Endothelial cell of umbilical vein (primary cell): Measurements from ENCODE around the gene SGTA. TPM values are rescaled to one million over a fixed set of nuclear protein-coding genes. Genes with fewer than 3 reads are reported as not detected.

Source experiments
- BruUV-seq: library from RNA; stranded (reverse); fragments of 400-500 nt; replicated peaks from 2 replicates; lab custom pipeline; 2021; lab: Mats Ljungman, UMichigan
- CTCF ChIA-PET: fragments of 300-600, 350-600 bp; sonication (Branson Sonifier 250); formaldehyde crosslinking; loops from one replicate; lab custom pipeline; 2021; ENCODE audit warnings: antibody characterized with exemption, inconsistent platforms; lab: Charles Lee
- POLR2A ChIA-PET: fragments of 300-600, 350-600 bp; sonication (Branson Sonifier 250); formaldehyde crosslinking; loops from one replicate; lab custom pipeline; 2021; ENCODE audit warnings: antibody characterized with exemption, inconsistent platforms; lab: Charles Lee
- DNase-seq: peaks from one replicate; pipeline ENCODE4 v3.0.0-alpha.2; 2011; ENCODE audit warnings: low read depth, low spot score
- FAIRE-seq: peaks from 2 replicates; lab custom pipeline; 2011; peaks lifted over from hg19 to GRCh38; lab: Jason Lieb, UNC
- H2AFZ ChIP-seq: 2 replicates; pipeline ENCODE4 v1.6.0; 2012; ENCODE audit warnings: low read depth, low read length, control low read depth, inconsistent platforms
- H3K27ac ChIP-seq: 2 replicates; pipeline ENCODE4 v1.5.1; 2011; ENCODE audit warnings: low read depth, mild to moderate bottlenecking, control low read depth, low read length, moderate library complexity; ENCODE audit not compliant: insufficient read depth
- H3K27me3 ChIP-seq, 2 experiments: 2 replicates each; pipeline versions ENCODE4 v1.6.0 to v1.6.1; 2011; ENCODE audit warnings: low read length in 2 of 2, mixed read lengths in 1 of 2; ENCODE audit not compliant: control insufficient read depth in 2 of 2, insufficient read depth in 2 of 2
- H3K36me3 ChIP-seq, 2 experiments: 2 replicates in 1 of 2; 3 replicates in 1 of 2; pipeline ENCODE4 v1.5.1; 2011; ENCODE audit warnings: low read length in 2 of 2, mild to moderate bottlenecking in 1 of 2, moderate library complexity in 1 of 2; ENCODE audit not compliant: control insufficient read depth in 2 of 2, insufficient read depth in 2 of 2; ENCODE audit errors: extremely low read depth in 1 of 2
- H3K4me1 ChIP-seq: 3 replicates; pipeline ENCODE4 v1.5.1; 2011; ENCODE audit warnings: mild to moderate bottlenecking, low read length; ENCODE audit not compliant: control insufficient read depth, insufficient read depth; ENCODE audit errors: extremely low read depth
- H3K4me2 ChIP-seq: 2 replicates; pipeline ENCODE4 v1.6.1; 2011; ENCODE audit warnings: low read length, control low read depth, mixed read lengths; ENCODE audit not compliant: insufficient read depth
- H3K4me3 ChIP-seq, 3 experiments: fragments of 200-600 bp in 1 of 3; sonication (generic), shearing (Covaris generic) in 1 of 3; replicated peaks in 1 of 3; 2 replicates each; pipeline ENCODE4 v1.5.1; 2011 to 2016; ENCODE audit warnings: control low read depth in 3 of 3, low read length in 3 of 3, mild to moderate bottlenecking in 2 of 3, inconsistent platforms in 1 of 3, low read depth in 1 of 3, moderate library complexity in 1 of 3; ENCODE audit not compliant: insufficient read depth in 1 of 3
- H3K79me2 ChIP-seq: 2 replicates; pipeline ENCODE4 v1.6.0; 2012; ENCODE audit warnings: low read length, inconsistent platforms; ENCODE audit not compliant: control insufficient read depth, insufficient read depth
- H3K9ac ChIP-seq: replicated peaks from 2 replicates; pipeline ENCODE3; 2011; ENCODE audit warnings: low read length, control low read depth; ENCODE audit not compliant: insufficient read depth; ENCODE audit errors: extremely low read depth
- H3K9me1 ChIP-seq: replicated peaks from 3 replicates; pipeline ENCODE4 v1.6.0; 2011; ENCODE audit warnings: mild to moderate bottlenecking, low read length; ENCODE audit not compliant: control insufficient read depth, insufficient read depth; ENCODE audit errors: extremely low read depth
- H3K9me3 ChIP-seq: replicated peaks from 2 replicates; pipeline ENCODE4 v1.5.1; 2012; ENCODE audit warnings: low read length, inconsistent platforms; ENCODE audit not compliant: control insufficient read depth, insufficient read depth
- H4K20me1 ChIP-seq: replicated peaks from 2 replicates; pipeline ENCODE3; 2011; ENCODE audit warnings: mild to moderate bottlenecking, low read length; ENCODE audit not compliant: control insufficient read depth, insufficient read depth; ENCODE audit errors: extremely low read depth
- EZH2 ChIP-seq: IDR thresholded peaks from 2 replicates; pipeline ENCODE4 v1.6.1; 2012; ENCODE audit warnings: borderline replicate concordance, low read depth, mild to moderate bottlenecking, moderate library complexity, low read length, inconsistent platforms; ENCODE audit not compliant: severe bottlenecking
- FOS ChIP-seq: IDR thresholded peaks from 2 replicates; pipeline ENCODE4 v1.6.1; 2011; ENCODE audit warnings: mild to moderate bottlenecking, low read length, moderate library complexity, borderline replicate concordance; ENCODE audit not compliant: insufficient read depth
- GATA2 ChIP-seq: IDR thresholded peaks from 2 replicates; pipeline ENCODE4 v1.7.0; 2011; ENCODE audit warnings: low read depth, mild to moderate bottlenecking, moderate library complexity, mixed read lengths, low read length; ENCODE audit not compliant: insufficient read length, insufficient read depth
- JUN ChIP-seq: IDR thresholded peaks from 2 replicates; pipeline ENCODE4 v1.6.1; 2011; ENCODE audit warnings: borderline replicate concordance, low read depth; ENCODE audit not compliant: insufficient read length, insufficient read depth
- MAX ChIP-seq: IDR thresholded peaks from 2 replicates; pipeline ENCODE4 v1.6.1; 2011; ENCODE audit not compliant: insufficient read depth, insufficient read length
- MYC ChIP-seq: IDR thresholded peaks from one replicate; pipeline ENCODE4 v1.6.1; 2011; ENCODE audit warnings: mild to moderate bottlenecking, low read depth, low read length
- POLR2A ChIP-seq: IDR thresholded peaks from 2 replicates; pipeline ENCODE4 v1.6.1; 2012; ENCODE audit warnings: low read depth, mild to moderate bottlenecking, control low read depth, low read length
- POLR2AphosphoS5 ChIP-seq: IDR thresholded peaks from 2 replicates; pipeline ENCODE4 v1.6.1; 2012; ENCODE audit warnings: low read depth, mild to moderate bottlenecking, control low read depth, low read length, moderate library complexity; ENCODE audit not compliant: insufficient read depth
- dilution Hi-C: fragments of 300-500 bp; cut with MboI; formaldehyde crosslinking; loops from one replicate; pipeline ENCODE4 v1.15.0; 2019; ENCODE audit warnings: low sequenced_read_pairs; ENCODE audit not compliant: extremely low pct_ligation_motif_present
- intact Hi-C: fragments of 100-400 bp; cut with micrococcal nuclease; formaldehyde crosslinking; loops from one replicate; pipeline ENCODE4 v1.10.0; 2022
- polyA plus RNA-seq, 4 experiments: library from polyadenylated mRNA; depleted of rRNA in 3 of 4; stranded (reverse) in 3 of 4; unstranded in 1 of 4; fragments of >200 nt; gene quantifications; 2 replicates each; pipeline versions ENCODE4 v1.2.1 to v1.2.3, GENCODE V29; 2011 to 2012; ENCODE audit warnings: missing spikeins in 1 of 4
- total RNA-seq: library from RNA; stranded (reverse); gene quantifications from 2 replicates; pipeline ENCODE4 v1.2.3, GENCODE V29; 2021
- TF ChIP-seq, protein P1 (sequence below), 2 donors: IDR thresholded peaks; 1 replicate in 1 of 2; 2 replicates in 1 of 2; pipeline ENCODE4 v1.5.1; 2011; ENCODE audit warnings: low read length in 2 of 2, mild to moderate bottlenecking in 2 of 2, moderate library complexity in 2 of 2, control low read depth in 1 of 2, inconsistent platforms in 1 of 2, low read depth in 1 of 2; ENCODE audit not compliant: insufficient read depth in 1 of 2; ENCODE audit errors: extremely low read depth in 1 of 2

The SGTA gene
- total and polyA plus RNA-seq, 2 donors (not counting 3 experiments of a cell fraction or from before 2014, with no cell fraction given): 76.5 to 119 TPM

GRCh38 chr19:2777952-2778683, 5.0 kb downstream of the SGTA start:
- DNase-seq (no peak), FAIRE-seq (no peak)
- Histone ChIP-seq H4K20me1 (no peaks in the 10 kb centered on the region), H3K36me3 (no peaks in the 10 kb centered on the region), H2AFZ (no peak overlapping the region), H3K9me1 (no peaks in the 10 kb centered on the region), H3K4me2 (no peak overlapping the region), H3K9ac (no peak overlapping the region), H3K79me2 (peaks cover 94% of the 10 kb centered on the region), H3K27me3 (no peaks in the 10 kb centered on the region), H3K4me3 (no peak overlapping the region), H3K27ac (no peak overlapping the region), H3K9me3 (no peaks in the 10 kb centered on the region), H3K4me1 (peaks cover 12% of the 10 kb centered on the region)
- ChIA-PET CTCF (no interaction called here), POLR2A (no interaction called here)
- intact Hi-C loops: no loop called here
- TF ChIP-seq POLR2A: no peak
- TF ChIP-seq, protein P1, sequence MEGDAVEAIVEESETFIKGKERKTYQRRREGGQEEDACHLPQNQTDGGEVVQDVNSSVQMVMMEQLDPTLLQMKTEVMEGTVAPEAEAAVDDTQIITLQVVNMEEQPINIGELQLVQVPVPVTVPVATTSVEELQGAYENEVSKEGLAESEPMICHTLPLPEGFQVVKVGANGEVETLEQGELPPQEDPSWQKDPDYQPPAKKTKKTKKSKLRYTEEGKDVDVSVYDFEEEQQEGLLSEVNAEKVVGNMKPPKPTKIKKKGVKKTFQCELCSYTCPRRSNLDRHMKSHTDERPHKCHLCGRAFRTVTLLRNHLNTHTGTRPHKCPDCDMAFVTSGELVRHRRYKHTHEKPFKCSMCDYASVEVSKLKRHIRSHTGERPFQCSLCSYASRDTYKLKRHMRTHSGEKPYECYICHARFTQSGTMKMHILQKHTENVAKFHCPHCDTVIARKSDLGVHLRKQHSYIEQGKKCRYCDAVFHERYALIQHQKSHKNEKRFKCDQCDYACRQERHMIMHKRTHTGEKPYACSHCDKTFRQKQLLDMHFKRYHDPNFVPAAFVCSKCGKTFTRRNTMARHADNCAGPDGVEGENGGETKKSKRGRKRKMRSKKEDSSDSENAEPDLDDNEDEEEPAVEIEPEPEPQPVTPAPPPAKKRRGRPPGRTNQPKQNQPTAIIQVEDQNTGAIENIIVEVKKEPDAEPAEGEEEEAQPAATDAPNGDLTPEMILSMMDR (IDR thresholded peaks at IDR 0.05; ENCODE audit: extremely low read depth in 1 of 2, insufficient read depth in 1 of 2, low read depth in 1 of 2, low read length in 2 of 2): no peak
- no peak for TF ChIP-seq MAX
- TF ChIP-seq POLR2AphosphoS5: no peak
- no peak for TF ChIP-seq MYC
- no peak for TF ChIP-seq GATA2
- TF ChIP-seq JUN: no peak
- TF ChIP-seq FOS: no peak
- no peak for TF ChIP-seq EZH2
- BruUV-seq: no TSS peak
- dilution Hi-C loops: no loop called here
